Measurements from ENCODE around the gene ZCWPW2. TPM values are rescaled to one million over a fixed set of nuclear protein-coding genes. Genes with fewer than 3 reads are reported as not detected.

Gene ZCWPW2
- total and polyA plus RNA-seq, 2 experiments from 2014 or later = 2.1 to 3.5 TPM

DNA sequence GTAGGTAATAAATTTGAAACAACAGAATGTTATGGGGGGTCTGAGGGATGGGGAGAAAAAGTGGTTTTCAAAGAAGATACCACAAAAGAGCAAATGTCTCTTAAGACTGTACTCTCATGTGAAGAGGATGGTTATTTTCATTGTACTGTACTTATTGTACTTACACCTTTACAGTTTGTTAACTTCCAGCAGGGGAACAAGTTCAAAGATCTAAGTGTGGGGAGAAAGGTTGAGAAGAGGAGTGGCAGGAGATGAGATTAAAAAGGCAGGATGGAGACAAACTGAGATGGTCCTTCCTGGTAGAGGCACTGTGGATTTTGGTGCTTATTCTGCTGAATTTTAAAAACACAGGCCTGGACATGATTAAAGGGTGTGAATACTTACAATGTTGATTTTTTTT, 5.4 kb upstream of the ZCWPW2 start:
- Histone ChIP-seq H3K9me2 (ENCODE audit: insufficient read depth) (no peaks in the 10 kb centered on the region), H2AFZ (peak overlapping the region; percentile 35), H3K4me1 (ENCODE audit: insufficient read depth) (peaks cover 51% of the 10 kb centered on the region), H3K4me2 (ENCODE audit: unreplicated experiment) (peak overlapping the region; percentile 90), H3K9me3 (ENCODE audit: low read depth) (no peaks in the 10 kb centered on the region), H3K9ac (peak overlapping the region; percentile 54), H3K4me3 (peak overlapping the region; percentile 60; the same call in 1 of the 2 replicates), H3K36me3 (ENCODE audit: low read depth) (peaks cover 21% of the 10 kb centered on the region), H4K20me1 (ENCODE audit: insufficient read depth) (no peaks in the 10 kb centered on the region), H3K79me2 (ENCODE audit: insufficient read depth) (peaks cover 89% of the 10 kb centered on the region), H3F3A (ENCODE audit: insufficient read depth) (peaks cover 29% of the 10 kb centered on the region), H3K27ac (peak overlapping the region; percentile 67), H3K27me3 (replicated peaks; ENCODE audit: insufficient read depth) (no peaks in the 10 kb centered on the region)
- in situ Hi-C loops (cut with MboI) = no loop called here
- no peak for TF ChIP-seq EZH2 (IDR thresholded peaks at IDR 0.05; ENCODE audit: insufficient read depth, poor library complexity, severe bottlenecking)
- no peak for TF ChIP-seq EZH2phosphoT487 (IDR thresholded peaks at IDR 0.05; ENCODE audit: insufficient read depth, low read depth)
- no peak for DNase-seq

DNA sequence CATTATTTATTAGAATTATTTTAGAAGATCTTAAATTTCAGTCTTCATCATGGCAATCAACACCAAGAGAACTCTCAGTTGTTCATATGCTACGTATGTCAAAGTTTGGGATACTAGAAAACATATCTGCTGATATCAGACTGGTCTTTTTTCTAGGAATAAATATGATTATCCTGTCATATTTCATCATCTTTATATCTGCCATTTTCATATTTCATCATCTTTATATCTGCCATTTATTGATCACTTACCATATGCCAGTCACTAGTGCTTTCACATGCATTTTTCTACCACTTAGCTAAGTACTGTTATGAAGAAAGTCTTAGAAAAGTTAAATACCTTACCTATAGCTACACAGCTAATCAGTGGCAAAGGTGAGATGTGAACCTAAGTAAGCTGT, 2.8 kb upstream of the ZCWPW2 start:
- H4K20me1 ChIP-seq (ENCODE audit: insufficient read depth) = no peaks in the 10 kb centered on the region
- no peak overlapping the region for H2AFZ ChIP-seq
- WGBS, 2 experiments (ENCODE audit: low coverage in 1 of 2, low lambda C conversion rate in 2 of 2, missing lambda C conversion rate in 2 of 2) = 95 to 100% methylated on average over 1 of the region's 1 CpG
- H3K9ac ChIP-seq = no peak overlapping the region
- no peaks in the 10 kb centered on the region for H3K9me3 ChIP-seq (ENCODE audit: low read depth)
- H3K9me2 ChIP-seq (ENCODE audit: insufficient read depth) = no peaks in the 10 kb centered on the region
- in situ Hi-C loops (cut with MboI) = no loop called here
- H3K4me3 ChIP-seq = peak overlapping the region; percentile 88
- H3F3A ChIP-seq (ENCODE audit: insufficient read depth) = peaks cover 30% of the 10 kb centered on the region
- peaks cover 82% of the 10 kb centered on the region for H3K79me2 ChIP-seq (ENCODE audit: insufficient read depth)
- no peak overlapping the region for H3K27ac ChIP-seq
- H3K4me1 ChIP-seq (ENCODE audit: insufficient read depth) = peaks cover 61% of the 10 kb centered on the region
- H3K27me3 ChIP-seq (replicated peaks; ENCODE audit: insufficient read depth) = no peaks in the 10 kb centered on the region
- no peak for DNase-seq
- H3K36me3 ChIP-seq (ENCODE audit: low read depth) = no peaks in the 10 kb centered on the region
- peak overlapping the region; percentile 99 for H3K4me2 ChIP-seq (ENCODE audit: unreplicated experiment)
- TF ChIP-seq EZH2 (IDR thresholded peaks at IDR 0.05; ENCODE audit: insufficient read depth, poor library complexity, severe bottlenecking) (no peak), EZH2phosphoT487 (IDR thresholded peaks at IDR 0.05; ENCODE audit: insufficient read depth, low read depth) (no peak)

DNA sequence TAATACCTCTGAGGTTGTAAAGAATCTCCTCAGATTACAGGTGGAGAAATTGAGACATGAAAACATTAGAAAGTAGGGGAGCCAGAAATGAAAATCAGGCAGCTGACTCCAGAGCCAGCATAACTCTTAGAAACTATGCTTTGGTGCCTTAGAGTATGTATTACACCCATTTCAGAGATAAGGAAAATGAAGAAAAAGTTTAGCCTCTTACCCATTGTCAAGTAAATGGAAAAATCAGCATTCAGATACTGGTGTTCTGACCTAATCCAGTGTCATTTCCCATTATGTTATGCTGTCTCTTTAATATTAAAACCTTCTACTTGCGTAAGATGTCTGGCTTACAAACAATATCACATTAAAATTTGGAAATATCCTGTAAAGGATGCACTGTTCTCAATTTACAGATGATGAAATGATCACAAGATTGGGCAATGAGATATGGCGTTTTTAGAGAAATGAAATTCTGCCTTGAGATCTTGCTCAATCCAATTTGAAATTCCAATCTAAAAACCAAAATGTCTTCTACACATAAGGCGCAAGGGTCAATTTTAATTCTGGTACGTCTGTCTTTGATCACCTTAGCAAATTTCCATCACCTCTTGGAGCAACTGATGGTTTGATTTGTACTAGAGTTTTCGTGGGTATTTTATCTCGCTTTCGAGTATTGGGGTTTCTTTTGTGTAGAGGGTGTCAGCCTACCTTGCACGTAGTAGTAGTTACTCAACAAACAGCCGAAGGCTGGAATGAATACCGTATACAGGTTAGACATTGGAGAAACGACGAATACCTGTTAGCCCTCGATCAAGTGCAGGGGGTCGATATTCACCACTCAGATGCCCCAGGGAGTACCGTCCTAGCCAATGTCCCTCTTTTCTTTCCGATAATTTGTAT, 902 bp upstream of the ZCWPW2 start:
- Histone ChIP-seq H3K4me3 (peak overlapping the region; percentile 88), H3F3A (ENCODE audit: insufficient read depth) (peaks cover 17% of the 10 kb centered on the region), H4K20me1 (ENCODE audit: insufficient read depth) (no peaks in the 10 kb centered on the region), H2AFZ (peak overlapping the region; percentile 82), H3K79me2 (ENCODE audit: insufficient read depth) (peaks cover 86% of the 10 kb centered on the region), H3K9ac (peak overlapping the region; percentile 99), H3K27ac (peak overlapping the region; percentile 100), H3K4me2 (ENCODE audit: unreplicated experiment) (peak overlapping the region; percentile 99), H3K4me1 (ENCODE audit: insufficient read depth) (peaks cover 47% of the 10 kb centered on the region), H3K27me3 (replicated peaks; ENCODE audit: insufficient read depth) (no peaks in the 10 kb centered on the region), H3K36me3 (ENCODE audit: low read depth) (0 out of 2 replicates have a peak, but pooled peaks cover 5% of the 10 kb centered on the region), H3K9me3 (ENCODE audit: low read depth) (no peaks in the 10 kb centered on the region), H3K9me2 (ENCODE audit: insufficient read depth) (no peaks in the 10 kb centered on the region)
- WGBS, 2 experiments (ENCODE audit: low coverage in 1 of 2, low lambda C conversion rate in 2 of 2, missing lambda C conversion rate in 2 of 2) = 7 to 9% methylated on average over 16 of the region's 16 CpGs
- DNase-seq = peak; percentile 76
- in situ Hi-C loops (cut with MboI) = no loop called here
- no peak for TF ChIP-seq EZH2phosphoT487 (IDR thresholded peaks at IDR 0.05; ENCODE audit: insufficient read depth, low read depth)
- TF ChIP-seq EZH2 (IDR thresholded peaks at IDR 0.05; ENCODE audit: insufficient read depth, poor library complexity, severe bottlenecking) = no peak

DNA sequence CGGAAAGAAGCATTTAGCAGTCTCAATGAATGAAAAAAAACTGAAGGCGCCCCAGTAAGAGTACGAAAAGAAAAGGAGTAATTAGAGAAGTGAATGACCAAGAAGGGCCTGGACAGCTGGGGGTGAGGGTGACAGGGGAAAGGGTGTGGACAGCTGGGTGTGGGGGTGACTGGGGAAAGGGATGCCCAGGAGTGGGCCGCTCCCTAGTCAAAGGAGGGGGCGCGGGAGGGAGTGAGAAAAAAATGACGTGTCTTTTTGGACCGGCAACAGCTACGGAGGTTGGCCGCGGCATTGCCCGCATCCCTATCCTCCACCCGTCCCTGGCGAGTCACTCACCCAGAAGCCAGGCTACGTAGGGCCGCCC, 274 bp upstream of the ZCWPW2 start:
- Histone ChIP-seq H3K4me1 (ENCODE audit: insufficient read depth) (peaks cover 41% of the 10 kb centered on the region), H3K4me2 (ENCODE audit: unreplicated experiment) (peak overlapping the region; percentile 99), H2AFZ (peak overlapping the region; percentile 82), H3K9ac (peak overlapping the region; percentile 99), H3F3A (ENCODE audit: insufficient read depth) (peaks cover 12% of the 10 kb centered on the region; the same call in 1 of the 2 replicates), H3K9me3 (ENCODE audit: low read depth) (no peaks in the 10 kb centered on the region), H3K27ac (peak overlapping the region; percentile 100), H3K9me2 (ENCODE audit: insufficient read depth) (no peaks in the 10 kb centered on the region), H3K79me2 (ENCODE audit: insufficient read depth) (peaks cover 83% of the 10 kb centered on the region), H3K36me3 (ENCODE audit: low read depth) (0 out of 2 replicates have a peak, but pooled peaks cover 8% of the 10 kb centered on the region), H3K4me3 (peak overlapping the region; percentile 88), H3K27me3 (replicated peaks; ENCODE audit: insufficient read depth) (no peaks in the 10 kb centered on the region), H4K20me1 (ENCODE audit: insufficient read depth) (no peaks in the 10 kb centered on the region)
- in situ Hi-C loops (cut with MboI) = no loop called here
- WGBS, 2 experiments (ENCODE audit: low coverage in 1 of 2, low lambda C conversion rate in 2 of 2, missing lambda C conversion rate in 2 of 2) = 0 to 2% methylated on average over 16 of the region's 16 CpGs
- no peak for TF ChIP-seq EZH2phosphoT487 (IDR thresholded peaks at IDR 0.05; ENCODE audit: insufficient read depth, low read depth)
- no peak for TF ChIP-seq EZH2 (IDR thresholded peaks at IDR 0.05; ENCODE audit: insufficient read depth, poor library complexity, severe bottlenecking)
- DNase-seq = peak; percentile 98
